Measurements from ENCODE around the gene TMEM240. TPM values are rescaled to one million over a fixed set of nuclear protein-coding genes. Genes with fewer than 3 reads are reported as not detected.

The TMEM240 gene
- total and polyA plus RNA-seq, 9 of the 15 experiments (the other 6 are each of a cell fraction or from before 2014, with no cell fraction given) = 0.24 to 2.0 (median 0.69) TPM; not detected in 5

- Histone ChIP-seq H3K9me3 (replicated peaks; ENCODE audit: control insufficient read depth, insufficient read depth, low read depth, low read length) (peaks cover 4% of the 10 kb centered on the region; the same call in 1 of the 2 replicates), H2AFZ (ENCODE audit: low read depth, low read length) (no peak overlapping the region), H3K27me3 (ENCODE audit: control insufficient read depth in 2 of 2, insufficient read depth in 2 of 2, low read length in 2 of 2) (no peaks in the 10 kb centered on the region), H3K4me1 (replicated peaks in 1 of 2; ENCODE audit: control insufficient read depth in 2 of 2, insufficient read depth in 2 of 2, low read length in 2 of 2) (peaks cover 3 to 12% of the 10 kb centered on the region in 2 experiments; a peak in 4 of 5 replicates), H4K20me1 (replicated peaks; ENCODE audit: control insufficient read depth, insufficient read depth, low read length) (peaks cover 15% of the 10 kb centered on the region), H3K79me2 (ENCODE audit: control insufficient read depth, insufficient read depth, low read length) (peaks cover 95% of the 10 kb centered on the region), H3K9me1 (ENCODE audit: control insufficient read depth, insufficient read depth, low read length) (no peaks in the 10 kb centered on the region), H3K9ac (ENCODE audit: insufficient read depth in 1 of 2, low read depth in 2 of 2, low read length in 2 of 2) (no peak overlapping the region), H3K4me3 (no peak overlapping the region), H3K27ac (ENCODE audit: extremely low read depth, low read depth, low read length) (no peak overlapping the region), H3K4me2 (ENCODE audit: insufficient read depth, low read length) (no peak overlapping the region), H3K36me3 (ENCODE audit: control insufficient read depth, insufficient read depth, low read length) (peaks cover 88% of the 10 kb centered on the region)
- intact Hi-C loops (cut with micrococcal nuclease) = no loop called here
- DNase-seq (ENCODE audit: extremely low read depth in 1 of 4, low spot score in 3 of 4) (no peak), ATAC-seq (no peak), FAIRE-seq (no peak)
- in situ Hi-C loops (cut with MboI) = loop anchor here (5.0 kb wide), 1 partner anchor 89 kb away; the partner anchor contains the start of gene CDK11B
- BruUV-seq (replicated peaks) = no TSS peak
- TF ChIP-seq KAT2B (IDR thresholded peaks at IDR 0.05; ENCODE audit: low read depth, low read length) (no peak), POLR2A (conservative IDR thresholded peaks at IDR 0.05) (peak; percentile 14; the same call in 1 of the 2 replicates)
- 85% methylated on average over 9 of the region's 10 CpGs for WGBS (ENCODE audit: insufficient coverage, low coverage, missing lambda C conversion rate)
- POLR2A ChIA-PET = interaction anchor here (1.3 to 3.1 kb wide), 3 partner anchors 9 to 22 kb away, joined by 4 to 14 read pairs (median 6); no protein-coding TSS in a partner anchor
- CTCF ChIA-PET (ENCODE audit: low intra/inter-chr PET ratio) = no interaction called here
These were observed 27.5 kb upstream of the TMEM240 start for GRCh38 chr1:1567891-1568291.

- in situ Hi-C loops (cut with MboI) (loop anchor here (5.0 kb wide), 1 partner anchor 90 kb away; the partner anchor contains the start of gene CDK11B), intact Hi-C loops (cut with micrococcal nuclease) (no loop called here)
- no peaks in the 10 kb centered on the region for H3K27me3 ChIP-seq (ENCODE audit: control insufficient read depth in 2 of 2, insufficient read depth in 2 of 2, low read length in 2 of 2)
- H4K20me1 ChIP-seq (replicated peaks; ENCODE audit: control insufficient read depth, insufficient read depth, low read length) = peaks cover 15% of the 10 kb centered on the region
- peak; percentile 4 for TF ChIP-seq RBM22 (IDR thresholded peaks at IDR 0.05; ENCODE audit: low read depth, low read length, poor library complexity, severe bottlenecking)
- no peak for TF ChIP-seq ZNF354B (CRISPR knock-in tag; IDR thresholded peaks at IDR 0.05)
- no peak for TF ChIP-seq ZBTB2 (IDR thresholded peaks at IDR 0.05)
- 0 out of 2 replicates have a peak, but pooled peaks have one; percentile 37 for TF ChIP-seq RBFOX2 (IDR thresholded peaks at IDR 0.05; ENCODE audit: low read depth, low read length)
- ATAC-seq (no peak), DNase-seq (ENCODE audit: extremely low read depth in 1 of 4, low spot score in 3 of 4) (no peak), FAIRE-seq (no peak)
- POLR2A ChIA-PET = interaction anchor here (0.8 to 3.1 kb wide), 3 partner anchors 9 to 47 kb away, joined by 3 to 14 read pairs (median 6); no protein-coding TSS in a partner anchor
- WGBS (ENCODE audit: insufficient coverage, low coverage, missing lambda C conversion rate) = 94% methylated on average over 29 of the region's 31 CpGs
- H3K9me3 ChIP-seq (replicated peaks; ENCODE audit: control insufficient read depth, insufficient read depth, low read depth, low read length) = peaks cover 4% of the 10 kb centered on the region; the same call in 1 of the 2 replicates
- H3K9me1 ChIP-seq (ENCODE audit: control insufficient read depth, insufficient read depth, low read length) = no peaks in the 10 kb centered on the region
- BruUV-seq (replicated peaks) = no TSS peak
- H3K9ac ChIP-seq (ENCODE audit: insufficient read depth in 1 of 2, low read depth in 2 of 2, low read length in 2 of 2) = no peak overlapping the region
- H2AFZ ChIP-seq (ENCODE audit: low read depth, low read length) = no peak overlapping the region
- H3K4me1 ChIP-seq (replicated peaks in 1 of 2; ENCODE audit: control insufficient read depth in 2 of 2, insufficient read depth in 2 of 2, low read length in 2 of 2) = peaks cover 3 to 13% of the 10 kb centered on the region in 2 experiments; a peak in 3 of 5 replicates
- H3K4me3 ChIP-seq = no peak overlapping the region
- peaks cover 95% of the 10 kb centered on the region for H3K79me2 ChIP-seq (ENCODE audit: control insufficient read depth, insufficient read depth, low read length)
- CTCF ChIA-PET (ENCODE audit: low intra/inter-chr PET ratio) = no interaction called here
- no peak overlapping the region for H3K27ac ChIP-seq (ENCODE audit: extremely low read depth, low read depth, low read length)
- H3K4me2 ChIP-seq (ENCODE audit: insufficient read depth, low read length) = no peak overlapping the region
- peaks cover 90% of the 10 kb centered on the region for H3K36me3 ChIP-seq (ENCODE audit: control insufficient read depth, insufficient read depth, low read length)
These were observed 26.9 kb upstream of the TMEM240 start for GRCh38 chr1:1567152-1567875.
